Nephron (organoid): ENCODE measurements around the gene OR4C5.
"Not testable (repeated sequence)": the region's sequence is repeated elsewhere in the genome, so short reads cannot be mapped to it uniquely, and the experiment has no call there.

Experiments used
- H3K27ac Mint-ChIP-seq, 3 experiments: 2 replicates each; pipeline ENCODE4 v1.8.0; 2020; ENCODE audit warnings: mixed read lengths in 3 of 3, mild to moderate bottlenecking in 2 of 3, moderate library complexity in 1 of 3
- H3K27me3 Mint-ChIP-seq: 2 replicates; pipeline ENCODE4 v1.8.0; 2021; ENCODE audit warnings: low read depth, mild to moderate bottlenecking, moderate library complexity, mixed read lengths
- H3K36me3 Mint-ChIP-seq: 2 replicates; pipeline ENCODE4 v1.8.0; 2020; ENCODE audit warnings: low read depth, mixed read lengths
- H3K4me1 Mint-ChIP-seq: 2 replicates; pipeline ENCODE4 v1.8.0; 2020; ENCODE audit warnings: mixed read lengths
- H3K4me3 Mint-ChIP-seq, 3 experiments: 2 replicates each; pipeline ENCODE4 v1.8.0; 2020; ENCODE audit warnings: mild to moderate bottlenecking in 3 of 3, mixed read lengths in 3 of 3, moderate library complexity in 2 of 3
- H3K9me3 Mint-ChIP-seq: 2 replicates; pipeline ENCODE4 v1.8.0; 2020; ENCODE audit warnings: mixed read lengths
- CTCF ChIP-seq, 3 experiments: fragments of 200-600 bp; sonication (generic); IDR thresholded peaks; one replicate each; pipeline ENCODE4 v1.5.0; 2021; ENCODE audit warnings: antibody characterized with exemption in 3 of 3; ENCODE audit not compliant: unreplicated experiment in 3 of 3

Gene OR4C5

GRCh38 chr11:48341466-48341865 is 24.8 kb downstream of the OR4C5 start:
- no peak overlapping the region for H3K4me3 Mint-ChIP-seq

GRCh38 chr11:48324620-48325019 is 41.6 kb downstream of the OR4C5 start, which contains the start of gene OR4C3:
Gene OR4C3 (plus strand): TSS chr11:48324920. CDS start chr11:48325022, 102 bp downstream.
- not testable (repeated sequence) for H3K27me3 Mint-ChIP-seq, H3K36me3 Mint-ChIP-seq, H3K4me3 Mint-ChIP-seq, H3K27ac Mint-ChIP-seq, H3K4me1 Mint-ChIP-seq
- H3K9me3 Mint-ChIP-seq, result peaks cover 21% of the 10 kb centered on the region

More at GRCh38 chr11:48341466-48341865, 24.8 kb downstream of the OR4C5 start:
- peaks cover 25% of the 10 kb centered on the region for H3K9me3 Mint-ChIP-seq
- no peaks in the 10 kb centered on the region for H3K27me3 Mint-ChIP-seq
- H3K27ac Mint-ChIP-seq, result no peak overlapping the region
- H3K4me1 Mint-ChIP-seq, result no peaks in the 10 kb centered on the region
- H3K36me3 Mint-ChIP-seq, result no peaks in the 10 kb centered on the region
- no peak for TF ChIP-seq CTCF (IDR thresholded peaks at IDR 0.05; ENCODE audit: unreplicated experiment in 3 of 3)

- H3K4me1 Mint-ChIP-seq, result not testable (repeated sequence)
Observed at GRCh38 chr11:48319813-48320212, 46.5 kb downstream of the OR4C5 start.

More at GRCh38 chr11:48319813-48320212, 46.5 kb downstream of the OR4C5 start:
- not testable (repeated sequence) for H3K27me3 Mint-ChIP-seq, H3K36me3 Mint-ChIP-seq, H3K4me3 Mint-ChIP-seq, H3K27ac Mint-ChIP-seq
- H3K9me3 Mint-ChIP-seq, result peaks cover 13% of the 10 kb centered on the region
